K562 treated with DMSO at 1 percent for 48 hours (cell line): Measurements from ENCODE around the gene OR2L2. TPM values are rescaled to one million over a fixed set of nuclear protein-coding genes. Genes with fewer than 3 reads are reported as not detected.

Experiments used
- total RNA-seq: library from RNA; unstranded; fragments of 300-600 nt; gene quantifications from 2 replicates; pipeline ENCODE4 v1.2.3, GENCODE V29; 2022; ENCODE audit warnings: low replicate concordance; ENCODE audit errors: extremely low read depth

The OR2L2 gene
- total RNA-seq: not detected in 2 replicates

GRCh38 chr1:248029770-248030169 is at the start of gene OR2L2:
OR2L2 (plus strand) TSS chr1:248030070; CDS start chr1:248038268, 8,198 bp downstream.

GRCh38 chr1:248013229-248013710 is 16.6 kb upstream of the OR2L2 start, which contains the start of gene OR2L5:
OR2L5 (plus strand) TSS chr1:248013660; CDS start chr1:248021948, 8,288 bp downstream.

GRCh38 chr1:248046536-248046935 is 16.7 kb downstream of the OR2L2 start, which contains the start of gene OR2L3:
OR2L3 (plus strand) TSS chr1:248046836; CDS start chr1:248060682, 13,846 bp downstream.

Other genes with a start within 250 kb of the OR2L2 start
- gene OR14A16, start 206.0 kb upstream of the OR2L2 start, total RNA-seq: not detected in 2 replicates
- not detected in 2 replicates for gene OR11L1, start 188.2 kb upstream of the OR2L2 start, total RNA-seq
- not detected in 2 replicates for gene TRIM58, start 172.9 kb upstream of the OR2L2 start, total RNA-seq
- gene OR2W3, start 134.5 kb upstream of the OR2L2 start, total RNA-seq: not detected in 2 replicates
- gene OR2T8, start 109.8 kb upstream of the OR2L2 start, total RNA-seq: not detected in 2 replicates
- gene OR2AJ1, start 105.2 kb upstream of the OR2L2 start, total RNA-seq: not detected in 2 replicates
- not detected in 2 replicates for gene OR2L8, start 81.2 kb upstream of the OR2L2 start, total RNA-seq
- gene OR2AK2, start 64.8 kb upstream of the OR2L2 start, total RNA-seq: not detected in 2 replicates
- gene OR2L5, start 16.4 kb upstream of the OR2L2 start, total RNA-seq: not detected in 2 replicates
- gene OR2L3, start 16.8 kb downstream of the OR2L2 start, total RNA-seq: not detected in 2 replicates
- gene OR2L13, start 65.1 kb downstream of the OR2L2 start, total RNA-seq: not detected in 2 replicates
- not detected in 2 replicates for gene OR2M5, start 115.1 kb downstream of the OR2L2 start, total RNA-seq
- gene OR2M2, start 144.8 kb downstream of the OR2L2 start, total RNA-seq: not detected in 2 replicates
- not detected in 2 replicates for gene OR2M3, start 167.2 kb downstream of the OR2L2 start, total RNA-seq
- not detected in 2 replicates for gene OR2M4, start 201.3 kb downstream of the OR2L2 start, total RNA-seq
- not detected in 2 replicates for gene OR2T33, start 247.9 kb downstream of the OR2L2 start, total RNA-seq